Measurements from ENCODE around the gene ST14.

- no peak for TF ChIP-seq POLR2A (IDR thresholded peaks at IDR 0.05; ENCODE audit: low read depth, low read length)
- no peak for TF ChIP-seq JUN (IDR thresholded peaks at IDR 0.05; ENCODE audit: borderline replicate concordance, insufficient read depth, insufficient read length, low read depth)
These were observed 37.9 kb downstream of the ST14 start for GRCh38 chr11:130197386-130198035.
